ENCODE data around the gene SAP30L. TPM values are rescaled to one million over a fixed set of nuclear protein-coding genes. Genes with fewer than 3 reads are reported as not detected.

The SAP30L gene
- total RNA-seq, 1 donor from 2014 or later = 37.7 TPM

- H3K27me3 Mint-ChIP-seq = peaks cover 5% of the 10 kb centered on the region
- TF ChIP-seq, protein P1, sequence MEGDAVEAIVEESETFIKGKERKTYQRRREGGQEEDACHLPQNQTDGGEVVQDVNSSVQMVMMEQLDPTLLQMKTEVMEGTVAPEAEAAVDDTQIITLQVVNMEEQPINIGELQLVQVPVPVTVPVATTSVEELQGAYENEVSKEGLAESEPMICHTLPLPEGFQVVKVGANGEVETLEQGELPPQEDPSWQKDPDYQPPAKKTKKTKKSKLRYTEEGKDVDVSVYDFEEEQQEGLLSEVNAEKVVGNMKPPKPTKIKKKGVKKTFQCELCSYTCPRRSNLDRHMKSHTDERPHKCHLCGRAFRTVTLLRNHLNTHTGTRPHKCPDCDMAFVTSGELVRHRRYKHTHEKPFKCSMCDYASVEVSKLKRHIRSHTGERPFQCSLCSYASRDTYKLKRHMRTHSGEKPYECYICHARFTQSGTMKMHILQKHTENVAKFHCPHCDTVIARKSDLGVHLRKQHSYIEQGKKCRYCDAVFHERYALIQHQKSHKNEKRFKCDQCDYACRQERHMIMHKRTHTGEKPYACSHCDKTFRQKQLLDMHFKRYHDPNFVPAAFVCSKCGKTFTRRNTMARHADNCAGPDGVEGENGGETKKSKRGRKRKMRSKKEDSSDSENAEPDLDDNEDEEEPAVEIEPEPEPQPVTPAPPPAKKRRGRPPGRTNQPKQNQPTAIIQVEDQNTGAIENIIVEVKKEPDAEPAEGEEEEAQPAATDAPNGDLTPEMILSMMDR (IDR thresholded peaks at IDR 0.05; ENCODE audit: unreplicated experiment) = no peak
- no peaks in the 10 kb centered on the region for H3K9me3 Mint-ChIP-seq (ENCODE audit: low read depth)
- no peak for DNase-seq (ENCODE audit: low spot score, unreplicated experiment)
- no peak overlapping the region for H3K4me3 Mint-ChIP-seq (ENCODE audit: low read depth)
- H3K4me1 Mint-ChIP-seq (ENCODE audit: low read depth) = peaks cover 4% of the 10 kb centered on the region
- no peak overlapping the region for H3K27ac Mint-ChIP-seq
- H3K36me3 Mint-ChIP-seq (ENCODE audit: insufficient read depth) = peaks cover 3% of the 10 kb centered on the region
Observed at GRCh38 chr5:154429341-154429740, 16.5 kb upstream of the SAP30L start.

DNA sequence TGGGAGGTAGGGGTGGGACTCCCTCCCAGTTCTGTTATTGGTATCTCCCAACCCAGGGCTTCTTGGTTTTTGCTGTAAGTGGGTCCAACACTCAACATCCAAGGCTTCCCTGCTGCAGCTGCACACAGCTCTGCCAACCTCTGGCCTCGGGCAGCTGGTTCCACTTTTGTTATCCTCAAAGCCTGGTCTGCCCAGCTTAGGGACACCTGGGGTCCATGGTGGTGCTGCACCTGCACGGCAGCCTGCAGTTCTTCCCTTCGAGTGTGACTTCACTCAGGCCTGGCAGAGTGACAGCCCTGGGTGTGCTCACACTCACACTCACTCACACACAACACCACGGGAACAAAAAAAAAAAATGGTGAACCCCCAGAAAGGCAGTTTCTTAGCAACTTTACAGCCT lies 15.3 kb upstream of the SAP30L start:
- H3K4me1 Mint-ChIP-seq (ENCODE audit: low read depth) = no peaks in the 10 kb centered on the region
- no peaks in the 10 kb centered on the region for H3K9me3 Mint-ChIP-seq (ENCODE audit: low read depth)
- H3K4me3 Mint-ChIP-seq (ENCODE audit: low read depth) = no peak overlapping the region
- no peak for DNase-seq (ENCODE audit: low spot score, unreplicated experiment)
- peaks cover 7% of the 10 kb centered on the region for H3K36me3 Mint-ChIP-seq (ENCODE audit: insufficient read depth)
- TF ChIP-seq, protein P1 (IDR thresholded peaks at IDR 0.05; ENCODE audit: unreplicated experiment) = no peak
- no peak overlapping the region for H3K27ac Mint-ChIP-seq
- H3K27me3 Mint-ChIP-seq = peaks cover under 1% of the 10 kb centered on the region

GRCh38 chr5:154430961-154431630 lies 14.7 kb upstream of the SAP30L start:
- no peak for DNase-seq (ENCODE audit: low spot score, unreplicated experiment)
- Mint-ChIP-seq H3K4me1 (ENCODE audit: low read depth) (no peaks in the 10 kb centered on the region), H3K27me3 (no peaks in the 10 kb centered on the region), H3K4me3 (ENCODE audit: low read depth) (no peak overlapping the region), H3K9me3 (ENCODE audit: low read depth) (peaks cover 3% of the 10 kb centered on the region), H3K27ac (no peak overlapping the region), H3K36me3 (ENCODE audit: insufficient read depth) (peaks cover 12% of the 10 kb centered on the region)
- TF ChIP-seq, protein P1 (IDR thresholded peaks at IDR 0.05; ENCODE audit: unreplicated experiment) = no peak

- Mint-ChIP-seq H3K36me3 (ENCODE audit: insufficient read depth) (peaks cover 27% of the 10 kb centered on the region), H3K27ac (no peak overlapping the region), H3K4me1 (ENCODE audit: low read depth) (no peaks in the 10 kb centered on the region), H3K27me3 (no peaks in the 10 kb centered on the region), H3K9me3 (ENCODE audit: low read depth) (peaks cover 3% of the 10 kb centered on the region), H3K4me3 (ENCODE audit: low read depth) (no peak overlapping the region)
- TF ChIP-seq, protein P1 (IDR thresholded peaks at IDR 0.05; ENCODE audit: unreplicated experiment) = no peak
- no peak for DNase-seq (ENCODE audit: low spot score, unreplicated experiment)
Observed at GRCh38 chr5:154435226-154435625, 10.6 kb upstream of the SAP30L start.

DNA sequence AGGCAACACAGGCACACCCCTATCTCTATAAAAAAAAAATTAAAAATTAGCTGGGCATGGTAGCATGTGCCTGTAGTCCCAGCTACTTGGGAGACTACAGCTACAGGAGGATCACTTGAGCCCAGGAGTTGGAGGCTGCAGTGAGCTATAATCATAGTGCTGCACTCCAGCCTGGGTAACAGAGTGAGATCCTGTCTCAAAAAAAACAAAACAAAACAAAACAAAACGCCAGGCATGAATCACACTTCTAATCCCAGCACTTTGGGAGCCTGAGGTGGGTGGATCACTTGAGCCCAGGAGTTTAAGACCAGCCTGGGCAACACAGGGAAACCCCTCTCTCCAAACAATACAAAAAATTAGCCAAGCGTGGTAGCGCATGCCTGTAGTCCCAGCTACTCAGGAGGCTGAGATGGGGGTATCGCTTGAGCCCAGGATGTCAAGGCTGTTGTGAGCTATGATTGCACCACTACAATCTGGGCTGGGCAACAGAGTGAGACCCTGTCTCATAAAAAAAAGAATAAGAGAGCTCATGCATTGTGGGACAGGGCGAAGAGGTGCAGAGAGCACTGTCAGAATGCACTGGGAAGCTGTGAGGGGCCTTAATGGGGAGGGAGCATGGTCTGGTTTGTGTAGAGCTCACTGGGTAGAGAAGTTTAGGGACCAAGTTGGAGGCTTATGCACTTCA lies 8.4 kb upstream of the SAP30L start:
- Mint-ChIP-seq H3K4me3 (ENCODE audit: low read depth) (no peak overlapping the region), H3K9me3 (ENCODE audit: low read depth) (peaks cover 3% of the 10 kb centered on the region), H3K27me3 (no peaks in the 10 kb centered on the region), H3K27ac (no peak overlapping the region), H3K4me1 (ENCODE audit: low read depth) (no peaks in the 10 kb centered on the region), H3K36me3 (ENCODE audit: insufficient read depth) (peaks cover 40% of the 10 kb centered on the region)
- DNase-seq (ENCODE audit: low spot score, unreplicated experiment) = no peak
- TF ChIP-seq, protein P1 (IDR thresholded peaks at IDR 0.05; ENCODE audit: unreplicated experiment) = no peak
